GM23338 (cell line): Measurements from ENCODE around the gene SUPT3H. TPM values are rescaled to one million over a fixed set of nuclear protein-coding genes. Genes with fewer than 3 reads are reported as not detected.

ENCODE experiments used
- ATAC-seq: fragments of 200-7000 bp; cut with Tn5 transposase; 3 replicates; pipeline ENCODE4 v1.9.1; 2020
- DNase-seq: peaks from one replicate; pipeline ENCODE4 v3.0.0-alpha.2; 2015; ENCODE audit warnings: low spot score
- H2AFZ ChIP-seq: fragments of 200-600 bp; sonication (generic); 2 replicates; pipeline ENCODE4 v1.8.0; 2016; ENCODE audit warnings: antibody characterized with exemption, mild to moderate bottlenecking, moderate library complexity
- H3F3A ChIP-seq: fragments of 200-600 bp; sonication (generic); replicated peaks from 2 replicates; pipeline ENCODE4 v1.8.0; 2017; ENCODE audit warnings: antibody characterized with exemption, mixed run types, low read depth
- H3K27ac ChIP-seq: fragments of 200-600 bp; sonication (generic); 2 replicates; pipeline ENCODE4 v1.6.1; 2016; ENCODE audit warnings: low read depth
- H3K27me3 ChIP-seq: fragments of 200-600 bp; sonication (generic); 2 replicates; pipeline ENCODE4 v1.8.0; 2016; ENCODE audit warnings: mild to moderate bottlenecking, mixed run types, moderate library complexity; ENCODE audit not compliant: insufficient read depth
- H3K36me3 ChIP-seq: fragments of 200-600 bp; sonication (generic); 2 replicates; pipeline ENCODE4 v1.8.0; 2016; ENCODE audit warnings: mild to moderate bottlenecking; ENCODE audit not compliant: insufficient read depth
- H3K4me1 ChIP-seq: fragments of 200-600 bp; sonication (generic); 2 replicates; pipeline ENCODE4 v1.8.0; 2016; ENCODE audit warnings: mild to moderate bottlenecking, moderate library complexity; ENCODE audit not compliant: insufficient read depth
- H3K4me2 ChIP-seq: fragments of 200-600 bp; sonication (generic); 2 replicates; pipeline ENCODE4 v1.7.1; 2017; ENCODE audit warnings: mixed run types
- H3K4me3 ChIP-seq: fragments of 200-600 bp; sonication (generic); 2 replicates; pipeline ENCODE4 v1.6.1; 2016; ENCODE audit warnings: mixed run types
- H3K79me2 ChIP-seq: fragments of 200-600 bp; sonication (generic); replicated peaks from 2 replicates; pipeline ENCODE4 v1.8.0; 2017; ENCODE audit warnings: mild to moderate bottlenecking; ENCODE audit not compliant: insufficient read depth
- H3K9me2 ChIP-seq: fragments of 200-600 bp; sonication (generic); 2 replicates; pipeline ENCODE4 v1.8.0; 2017; ENCODE audit not compliant: insufficient read depth
- H4K20me1 ChIP-seq: fragments of 200-600 bp; sonication (generic); replicated peaks from 2 replicates; pipeline ENCODE4 v1.8.0; 2017; ENCODE audit warnings: mild to moderate bottlenecking; ENCODE audit not compliant: insufficient read depth
- H3K27ac Mint-ChIP-seq: 2 replicates; pipeline ENCODE4 v1.8.0; 2020; ENCODE audit warnings: inconsistent platforms, mild to moderate bottlenecking, moderate library complexity, mixed read lengths
- H3K27me3 Mint-ChIP-seq: 3 replicates; pipeline ENCODE4 v1.8.0; 2022; ENCODE audit warnings: low read depth, mild to moderate bottlenecking, moderate library complexity, mixed read lengths, inconsistent platforms; ENCODE audit not compliant: insufficient read depth, poor library complexity
- H3K36me3 Mint-ChIP-seq: 3 replicates; pipeline ENCODE4 v1.8.0; 2021; ENCODE audit warnings: low read depth, mild to moderate bottlenecking, inconsistent platforms, moderate library complexity, mixed read lengths
- H3K4me1 Mint-ChIP-seq: 3 replicates; pipeline ENCODE4 v1.8.0; 2020; ENCODE audit warnings: mild to moderate bottlenecking, inconsistent platforms, mixed read lengths
- H3K4me3 Mint-ChIP-seq: 3 replicates; pipeline ENCODE4 v1.8.0; 2021; ENCODE audit warnings: moderate library complexity, mild to moderate bottlenecking, inconsistent platforms, mixed read lengths
- H3K9me3 Mint-ChIP-seq: 3 replicates; pipeline ENCODE4 v1.8.0; 2020; ENCODE audit warnings: moderate library complexity, mild to moderate bottlenecking, inconsistent platforms, mixed read lengths
- CREB1 ChIP-seq: fragments of 250-450 bp; sonication (Bioruptor Pico); IDR thresholded peaks from 2 replicates; pipeline ENCODE4 v1.5.0; 2020; ENCODE audit warnings: low read depth, mild to moderate bottlenecking, moderate library complexity
- EZH2 ChIP-seq: fragments of 200-600 bp; sonication (generic); IDR thresholded peaks from one replicate; pipeline ENCODE4 v1.8.0; 2017; ENCODE audit warnings: antibody characterized with exemption, mild to moderate bottlenecking, low read depth; ENCODE audit not compliant: unreplicated experiment
- EZH2phosphoT487 ChIP-seq: fragments of 200-600 bp; sonication (generic); IDR thresholded peaks from one replicate; pipeline ENCODE4 v1.8.1; 2018; ENCODE audit warnings: antibody characterized with exemption; ENCODE audit not compliant: unreplicated experiment
- NANOG ChIP-seq: IDR thresholded peaks from 2 replicates; pipeline ENCODE4 v1.6.1; 2016; ENCODE audit warnings: antibody characterized with exemption, borderline replicate concordance
- POLR2AphosphoS5 ChIP-seq: IDR thresholded peaks from 2 replicates; pipeline ENCODE4 v1.6.1; 2016; ENCODE audit warnings: antibody characterized with exemption, low read depth
- STAT1 ChIP-seq: IDR thresholded peaks from one replicate; pipeline ENCODE4 v1.6.1; 2016; ENCODE audit warnings: antibody characterized with exemption; ENCODE audit not compliant: unreplicated experiment
- ZNF114 ChIP-seq: fragments of 250-450 bp; sonication (Bioruptor Pico); IDR thresholded peaks from 2 replicates; pipeline ENCODE4 v1.5.0; 2020; ENCODE audit warnings: mild to moderate bottlenecking, moderate library complexity
- ZNF331 ChIP-seq: fragments of 250-450 bp; sonication (Bioruptor Pico); IDR thresholded peaks from 2 replicates; pipeline ENCODE4 v1.5.0; 2020; ENCODE audit warnings: low read depth, mild to moderate bottlenecking, moderate library complexity
- ZNF462 ChIP-seq: fragments of 250-450 bp; sonication (Bioruptor Pico); IDR thresholded peaks from 2 replicates; pipeline ENCODE4 v1.5.0; 2020; ENCODE audit warnings: mild to moderate bottlenecking, moderate library complexity
- polyA plus RNA-seq: library from polyadenylated mRNA; unstranded; fragments of >200 nt; fragmentation: Nextera tagmentation; extraction: Ambion mirVana; gene quantifications from 2 replicates; pipeline ENCODE4 v1.2.1, GENCODE V29; 2016
- total RNA-seq: library from RNA; depleted of rRNA; stranded (reverse); fragments of >200 nt; shearing (Covaris generic); gene quantifications from 2 replicates; pipeline ENCODE4 v1.2.3, GENCODE V29; 2014
- TF ChIP-seq, protein P1 (sequence below): IDR thresholded peaks from 2 replicates; pipeline ENCODE4 v1.6.1; 2016; ENCODE audit warnings: antibody characterized with exemption
- TF ChIP-seq, protein P2 (sequence below), 2 experiments: fragments of 200-600 bp in 1 of 2; sonication (generic) in 1 of 2; conservative IDR thresholded peaks; 2 replicates each; pipeline versions ENCODE4 v1.5.1 to v1.6.1; 2016 to 2017; ENCODE audit warnings: antibody characterized with exemption in 2 of 2, low read depth in 2 of 2, mild to moderate bottlenecking in 2 of 2, moderate library complexity in 1 of 2

Gene SUPT3H
- total and polyA plus RNA-seq, 2 experiments from 2014 or later, result 11.4 to 30.1 TPM

DNA sequence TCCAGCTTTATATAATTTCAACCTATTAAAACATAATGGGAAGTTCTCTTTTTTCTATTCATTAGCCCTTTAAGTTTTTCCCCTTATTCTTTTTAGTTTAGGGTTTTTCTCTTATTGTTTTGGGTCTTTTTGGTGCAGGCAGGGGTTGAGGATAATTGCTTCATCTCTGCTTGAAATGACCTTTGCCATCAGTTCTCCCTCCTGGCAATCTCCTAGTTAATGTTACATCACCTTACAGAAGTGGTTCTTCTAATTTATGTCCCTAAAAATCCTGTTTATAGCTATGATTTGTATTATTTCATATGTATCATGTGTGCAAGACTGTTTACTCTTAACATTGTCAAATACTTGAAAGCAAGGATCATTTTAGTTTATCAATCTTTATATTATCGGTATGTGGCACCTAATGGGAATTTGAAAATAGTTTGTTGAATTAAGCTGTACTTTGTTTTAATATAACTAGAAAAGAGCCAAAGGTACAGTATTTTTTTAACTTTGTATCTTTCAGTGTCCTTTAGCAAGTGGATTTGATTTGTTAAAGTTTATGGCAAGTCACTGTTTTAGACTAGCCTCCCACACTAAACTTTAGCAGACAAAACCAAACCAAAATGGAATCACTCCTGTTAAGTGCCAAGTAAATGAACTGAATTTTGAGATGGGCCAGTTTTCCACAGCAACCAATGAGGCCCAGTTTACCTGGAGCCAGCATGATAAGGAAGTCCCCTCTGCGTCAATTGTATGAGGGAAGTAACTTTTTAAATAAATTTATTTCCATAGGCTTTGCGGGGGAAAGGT, 76.2 kb downstream of the SUPT3H start:
- 0 out of 2 replicates have a peak, but pooled peaks cover 3% of the 10 kb centered on the region for H3K36me3 ChIP-seq
- H3K27ac Mint-ChIP-seq, result no peak overlapping the region
- no peak overlapping the region for H3K4me3 Mint-ChIP-seq
- peaks cover 17% of the 10 kb centered on the region for H3K9me3 Mint-ChIP-seq
- no peak overlapping the region for H2AFZ ChIP-seq
- H3K27me3 ChIP-seq, result no peaks in the 10 kb centered on the region
- no peaks in the 10 kb centered on the region for H3K4me1 ChIP-seq
- no peaks in the 10 kb centered on the region for H3K27me3 Mint-ChIP-seq
- DNase-seq (no peak), ATAC-seq (no peak)
- no peaks in the 10 kb centered on the region; the same call in 1 of the 2 replicates for H3K9me2 ChIP-seq
- H3K4me2 ChIP-seq, result no peak overlapping the region
- TF ChIP-seq, protein P1, sequence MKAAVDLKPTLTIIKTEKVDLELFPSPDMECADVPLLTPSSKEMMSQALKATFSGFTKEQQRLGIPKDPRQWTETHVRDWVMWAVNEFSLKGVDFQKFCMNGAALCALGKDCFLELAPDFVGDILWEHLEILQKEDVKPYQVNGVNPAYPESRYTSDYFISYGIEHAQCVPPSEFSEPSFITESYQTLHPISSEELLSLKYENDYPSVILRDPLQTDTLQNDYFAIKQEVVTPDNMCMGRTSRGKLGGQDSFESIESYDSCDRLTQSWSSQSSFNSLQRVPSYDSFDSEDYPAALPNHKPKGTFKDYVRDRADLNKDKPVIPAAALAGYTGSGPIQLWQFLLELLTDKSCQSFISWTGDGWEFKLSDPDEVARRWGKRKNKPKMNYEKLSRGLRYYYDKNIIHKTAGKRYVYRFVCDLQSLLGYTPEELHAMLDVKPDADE, result no peak
- peaks cover 19% of the 10 kb centered on the region for H3K36me3 Mint-ChIP-seq
- H3K4me3 ChIP-seq, result no peak overlapping the region
- H3K79me2 ChIP-seq, result peaks cover 5% of the 10 kb centered on the region; the same call in 1 of the 2 replicates
- no peaks in the 10 kb centered on the region for H3F3A ChIP-seq
- no peaks in the 10 kb centered on the region for H3K4me1 Mint-ChIP-seq
- no peaks in the 10 kb centered on the region for H4K20me1 ChIP-seq
- no peak overlapping the region for H3K27ac ChIP-seq

- H4K20me1 ChIP-seq, result no peaks in the 10 kb centered on the region
- H3K4me3 ChIP-seq, result no peak overlapping the region
- no peaks in the 10 kb centered on the region for H3K27me3 ChIP-seq
- ATAC-seq, result no peak
- H3K4me1 Mint-ChIP-seq, result no peaks in the 10 kb centered on the region
- H3K79me2 ChIP-seq, result peaks cover 1% of the 10 kb centered on the region; the same call in 1 of the 2 replicates
- H3K4me3 Mint-ChIP-seq, result no peak overlapping the region
- no peaks in the 10 kb centered on the region for H3K4me1 ChIP-seq
- no peak overlapping the region for H3K27ac Mint-ChIP-seq
- H3K9me3 Mint-ChIP-seq, result peaks cover 9% of the 10 kb centered on the region
- no peaks in the 10 kb centered on the region for H3K36me3 ChIP-seq
- no peaks in the 10 kb centered on the region; the same call in 1 of the 2 replicates for H3K9me2 ChIP-seq
- H3K36me3 Mint-ChIP-seq, result peaks cover 11% of the 10 kb centered on the region
- H2AFZ ChIP-seq, result no peak overlapping the region
- H3K27me3 Mint-ChIP-seq, result no peaks in the 10 kb centered on the region
- no peak for DNase-seq
- no peak overlapping the region for H3K27ac ChIP-seq
- no peak overlapping the region for H3K4me2 ChIP-seq
- H3F3A ChIP-seq, result no peaks in the 10 kb centered on the region
- TF ChIP-seq ZNF462 (no peak), CREB1 (CRISPR knock-in tag) (no peak), POLR2AphosphoS5 (no peak), ZNF331 (CRISPR knock-in tag) (no peak), EZH2phosphoT487 (no peak), NANOG (no peak), ZNF114 (no peak), EZH2 (no peak), STAT1 (no peak)
- TF ChIP-seq, protein P2, sequence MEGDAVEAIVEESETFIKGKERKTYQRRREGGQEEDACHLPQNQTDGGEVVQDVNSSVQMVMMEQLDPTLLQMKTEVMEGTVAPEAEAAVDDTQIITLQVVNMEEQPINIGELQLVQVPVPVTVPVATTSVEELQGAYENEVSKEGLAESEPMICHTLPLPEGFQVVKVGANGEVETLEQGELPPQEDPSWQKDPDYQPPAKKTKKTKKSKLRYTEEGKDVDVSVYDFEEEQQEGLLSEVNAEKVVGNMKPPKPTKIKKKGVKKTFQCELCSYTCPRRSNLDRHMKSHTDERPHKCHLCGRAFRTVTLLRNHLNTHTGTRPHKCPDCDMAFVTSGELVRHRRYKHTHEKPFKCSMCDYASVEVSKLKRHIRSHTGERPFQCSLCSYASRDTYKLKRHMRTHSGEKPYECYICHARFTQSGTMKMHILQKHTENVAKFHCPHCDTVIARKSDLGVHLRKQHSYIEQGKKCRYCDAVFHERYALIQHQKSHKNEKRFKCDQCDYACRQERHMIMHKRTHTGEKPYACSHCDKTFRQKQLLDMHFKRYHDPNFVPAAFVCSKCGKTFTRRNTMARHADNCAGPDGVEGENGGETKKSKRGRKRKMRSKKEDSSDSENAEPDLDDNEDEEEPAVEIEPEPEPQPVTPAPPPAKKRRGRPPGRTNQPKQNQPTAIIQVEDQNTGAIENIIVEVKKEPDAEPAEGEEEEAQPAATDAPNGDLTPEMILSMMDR (conservative IDR thresholded peaks at IDR 0.05; ENCODE audit: low read depth in 2 of 2), result no peak
Measured at GRCh38 chr6:45300736-45301135, 77.0 kb downstream of the SUPT3H start.
